Islet of Langerhans (tissue), 1 donor: Measurements from ENCODE around the gene HTR2B.
"Not testable (repeated sequence)": the region's sequence is repeated elsewhere in the genome, so short reads cannot be mapped to it uniquely, and the experiment has no call there.

ENCODE experiments used
- FAIRE-seq: peaks from one replicate; lab custom pipeline; 2011; peaks lifted over from hg19 to GRCh38; lab: Jason Lieb, UNC

The HTR2B gene

GRCh38 chr2:231088754-231089153 is 36.1 kb downstream of the HTR2B start:
- FAIRE-seq = no peak

DNA sequence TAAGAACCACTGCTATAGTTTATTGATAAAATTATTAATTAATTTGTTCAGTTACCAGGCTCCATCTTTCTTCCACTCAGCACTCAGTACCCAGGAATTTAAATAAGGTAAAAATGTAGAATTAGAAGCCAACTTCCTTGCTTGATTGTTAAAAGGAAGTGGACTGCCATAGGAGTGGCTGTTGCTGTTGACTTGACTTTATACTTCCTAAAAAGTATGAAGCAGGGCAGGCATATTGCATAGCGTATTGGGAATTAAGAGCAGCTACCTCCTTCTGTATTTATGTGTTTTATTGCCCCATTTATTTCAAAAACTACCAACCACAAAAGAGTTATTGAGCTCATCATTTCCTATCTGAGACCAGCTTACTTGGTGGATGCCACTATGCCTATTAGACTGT is 40.3 kb downstream of the HTR2B start:
- no peak for FAIRE-seq

- FAIRE-seq = peak; percentile 77
Observed at GRCh38 chr2:231069379-231070054, 55.3 kb downstream of the HTR2B start.

- FAIRE-seq = no peak
Observed at GRCh38 chr2:231068525-231069222, 56.2 kb downstream of the HTR2B start.

- FAIRE-seq = not testable (repeated sequence)
Observed at GRCh38 chr2:231067531-231067930, 57.3 kb downstream of the HTR2B start.

- FAIRE-seq = peak; percentile 30
Observed at GRCh38 chr2:231065966-231066365, 58.9 kb downstream of the HTR2B start.

DNA sequence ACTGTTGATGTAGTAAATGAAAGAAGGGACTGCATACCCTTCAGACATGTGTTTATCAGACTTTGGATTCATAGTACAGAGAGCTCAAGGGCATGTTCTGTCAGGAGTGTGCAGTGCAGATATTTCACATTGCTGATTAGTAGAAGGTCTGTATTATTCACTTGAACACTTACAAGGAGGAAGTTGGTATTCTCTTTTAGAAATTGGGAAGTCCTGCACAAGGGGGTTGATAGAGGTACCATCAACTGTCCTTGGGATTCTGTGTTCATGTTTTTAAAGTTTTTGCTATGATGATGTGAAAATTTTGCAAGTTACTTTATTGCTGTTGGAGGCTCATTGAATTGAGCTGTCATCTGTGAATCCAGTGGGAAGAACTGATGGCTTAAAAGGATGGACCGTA is 61.5 kb downstream of the HTR2B start:
- FAIRE-seq = no peak

GRCh38 chr2:231062776-231063175 is 62.1 kb downstream of the HTR2B start:
- no peak for FAIRE-seq

GRCh38 chr2:231059756-231060155 is 65.1 kb downstream of the HTR2B start:
- no peak for FAIRE-seq

DNA sequence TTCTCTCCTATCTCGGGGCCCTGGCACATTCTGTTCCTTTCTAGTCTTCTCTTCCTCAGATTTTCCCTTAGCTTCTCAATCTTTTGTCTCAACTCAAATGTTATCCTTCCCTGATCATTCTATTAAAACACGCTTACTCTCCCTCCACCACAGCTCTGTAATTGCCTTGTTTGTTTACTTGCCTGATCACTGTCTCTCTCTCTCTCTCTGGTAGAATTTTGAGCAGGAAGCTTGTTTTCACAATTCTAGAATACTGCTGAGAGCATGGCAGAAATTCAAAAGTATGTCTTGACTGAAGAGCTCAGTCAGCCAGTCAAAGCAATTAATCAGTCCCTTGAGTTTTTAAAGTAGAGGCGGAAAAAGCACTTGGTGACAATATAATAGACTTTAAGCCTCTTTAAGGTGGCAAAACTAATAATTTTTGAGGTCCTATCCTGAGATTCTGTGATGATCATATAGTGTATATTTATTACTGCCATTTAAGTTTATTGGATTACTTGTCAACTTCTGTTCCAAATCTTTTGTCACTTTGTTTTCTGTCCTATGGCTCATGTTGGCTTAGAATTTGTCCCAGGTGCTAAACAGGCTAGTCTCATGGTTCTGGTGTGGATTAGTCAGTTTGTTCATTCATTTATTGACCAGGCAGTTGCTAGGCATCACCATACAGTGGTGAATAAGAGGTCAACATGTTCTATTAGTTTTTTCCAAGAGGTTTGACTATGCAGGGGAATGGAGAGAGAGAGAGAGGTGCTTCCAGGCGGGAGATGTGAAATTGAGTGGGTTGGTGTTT is 65.9 kb downstream of the HTR2B start:
- FAIRE-seq = no peak
